Neutrophil (primary cell): ENCODE measurements around the gene BARX1.

Experiments
- H3K27ac ChIP-seq: fragments of 200-600 bp; sonication (generic); 2 replicates; pipeline ENCODE4 v1.5.1; 2016; ENCODE audit warnings: mild to moderate bottlenecking, moderate library complexity
- H3K27me3 ChIP-seq: fragments of 200-600 bp; sonication (generic); 2 replicates; pipeline ENCODE4 v1.6.0; 2016; ENCODE audit warnings: mild to moderate bottlenecking
- H3K36me3 ChIP-seq: fragments of 200-600 bp; sonication (generic); 2 replicates; pipeline ENCODE4 v1.5.1; 2017
- H3K4me1 ChIP-seq, 2 experiments: fragments of 200-600 bp in 1 of 2; sonication (generic) in 1 of 2; 1 replicate in 1 of 2; 2 replicates in 1 of 2; pipeline versions ENCODE4 v1.5.1 to v1.6.1; 2013 to 2016; ENCODE audit warnings: low read depth in 1 of 2, low read length in 1 of 2, mild to moderate bottlenecking in 1 of 2, moderate library complexity in 1 of 2; ENCODE audit not compliant: control insufficient read depth in 1 of 2, insufficient read depth in 1 of 2
- H3K4me3 ChIP-seq, 2 experiments: fragments of 200-600 bp in 1 of 2; sonication (generic) in 1 of 2; 1 replicate in 1 of 2; 2 replicates in 1 of 2; pipeline ENCODE4 v1.5.1; 2013 to 2016; ENCODE audit warnings: low read depth in 1 of 2, low read length in 1 of 2, mild to moderate bottlenecking in 1 of 2, moderate library complexity in 1 of 2
- H3K9me3 ChIP-seq: fragments of 200-600 bp; sonication (generic); 2 replicates; pipeline ENCODE4 v1.5.1; 2016
- TF ChIP-seq, protein P1 (sequence below): fragments of 200-600 bp; sonication (generic); IDR thresholded peaks from 2 replicates; pipeline ENCODE4 v1.5.1; 2016; ENCODE audit warnings: antibody characterized with exemption

BARX1 gene

DNA sequence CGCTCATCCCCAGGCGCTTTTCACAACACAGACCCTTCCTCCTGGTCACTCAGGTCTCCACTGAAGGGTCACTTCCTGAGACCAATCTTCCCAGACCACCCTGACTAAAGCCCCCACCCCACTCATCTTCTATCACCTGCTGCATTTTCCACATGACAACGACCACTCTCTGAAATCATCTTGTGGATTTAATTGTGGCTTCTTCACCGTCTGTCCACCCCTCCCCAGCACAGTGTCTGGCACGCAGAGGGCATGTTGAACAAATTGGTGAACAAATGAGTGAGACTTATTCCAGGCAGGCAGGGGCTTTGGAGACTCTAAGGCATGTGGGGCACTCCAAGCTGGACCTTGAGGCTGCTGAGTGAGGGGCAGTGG is 8.8 kb downstream of the BARX1 start:
- peaks cover 17 to 19% of the 10 kb centered on the region in 2 experiments for H3K4me1 ChIP-seq
- peaks cover 100% of the 10 kb centered on the region for H3K27me3 ChIP-seq
- TF ChIP-seq, protein P1, sequence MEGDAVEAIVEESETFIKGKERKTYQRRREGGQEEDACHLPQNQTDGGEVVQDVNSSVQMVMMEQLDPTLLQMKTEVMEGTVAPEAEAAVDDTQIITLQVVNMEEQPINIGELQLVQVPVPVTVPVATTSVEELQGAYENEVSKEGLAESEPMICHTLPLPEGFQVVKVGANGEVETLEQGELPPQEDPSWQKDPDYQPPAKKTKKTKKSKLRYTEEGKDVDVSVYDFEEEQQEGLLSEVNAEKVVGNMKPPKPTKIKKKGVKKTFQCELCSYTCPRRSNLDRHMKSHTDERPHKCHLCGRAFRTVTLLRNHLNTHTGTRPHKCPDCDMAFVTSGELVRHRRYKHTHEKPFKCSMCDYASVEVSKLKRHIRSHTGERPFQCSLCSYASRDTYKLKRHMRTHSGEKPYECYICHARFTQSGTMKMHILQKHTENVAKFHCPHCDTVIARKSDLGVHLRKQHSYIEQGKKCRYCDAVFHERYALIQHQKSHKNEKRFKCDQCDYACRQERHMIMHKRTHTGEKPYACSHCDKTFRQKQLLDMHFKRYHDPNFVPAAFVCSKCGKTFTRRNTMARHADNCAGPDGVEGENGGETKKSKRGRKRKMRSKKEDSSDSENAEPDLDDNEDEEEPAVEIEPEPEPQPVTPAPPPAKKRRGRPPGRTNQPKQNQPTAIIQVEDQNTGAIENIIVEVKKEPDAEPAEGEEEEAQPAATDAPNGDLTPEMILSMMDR: no peak
- peak overlapping the region; percentile 42 to 52 for H3K4me3 ChIP-seq
- H3K27ac ChIP-seq: no peak overlapping the region
- H3K36me3 ChIP-seq: no peaks in the 10 kb centered on the region
- H3K9me3 ChIP-seq: no peaks in the 10 kb centered on the region

DNA sequence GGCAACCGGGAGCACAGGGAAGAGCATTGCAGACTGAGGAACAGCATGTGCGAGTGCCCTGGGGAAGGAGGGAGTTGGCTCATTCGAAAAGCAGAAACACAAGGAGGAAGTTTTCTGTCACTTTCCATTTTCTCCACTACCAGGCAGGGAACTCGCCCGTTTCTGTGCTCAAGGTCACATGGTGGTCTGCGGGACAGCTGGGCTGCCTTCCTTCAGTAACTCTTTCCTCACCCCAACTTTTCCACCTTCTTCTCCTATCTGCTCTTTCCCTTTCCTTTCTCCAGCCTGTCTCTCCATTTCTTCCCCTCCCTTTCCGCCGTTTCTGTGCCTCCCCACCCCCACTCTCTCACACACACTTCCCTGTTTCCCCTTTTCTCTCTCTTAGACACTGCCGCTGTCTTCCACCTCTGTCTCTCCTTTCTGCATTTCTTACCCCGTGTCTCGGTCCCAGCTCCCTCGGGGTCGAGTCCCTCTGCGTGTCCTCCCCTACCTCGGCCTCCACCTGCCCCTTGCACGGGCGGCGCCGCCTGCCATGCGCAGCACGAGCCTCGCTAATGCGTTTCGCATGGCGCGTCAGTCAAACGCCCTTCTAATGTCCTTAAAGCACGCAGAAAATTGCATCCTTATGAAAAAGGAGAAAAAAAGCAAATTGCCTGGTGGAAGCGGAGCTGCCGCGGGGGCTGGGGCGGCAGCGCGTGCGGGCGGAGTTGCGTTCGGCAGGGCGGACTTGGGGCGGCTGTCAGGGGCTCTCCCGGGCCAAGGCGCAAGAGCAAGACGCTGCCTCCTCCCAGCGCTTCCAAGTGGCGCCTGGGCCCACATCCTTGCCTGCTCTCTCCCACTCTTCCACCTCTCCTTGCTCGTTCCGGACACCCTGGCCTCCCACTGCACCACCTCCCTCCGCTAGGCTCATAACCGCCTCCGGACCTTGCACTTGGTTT is 9.5 kb downstream of the BARX1 start:
- H3K9me3 ChIP-seq: no peaks in the 10 kb centered on the region
- peaks cover 100% of the 10 kb centered on the region for H3K27me3 ChIP-seq
- peak overlapping the region; percentile 42 to 52 for H3K4me3 ChIP-seq
- TF ChIP-seq, protein P1: no peak
- no peak overlapping the region for H3K27ac ChIP-seq
- H3K4me1 ChIP-seq: peaks cover 11 to 14% of the 10 kb centered on the region in 2 experiments
- H3K36me3 ChIP-seq: no peaks in the 10 kb centered on the region

DNA sequence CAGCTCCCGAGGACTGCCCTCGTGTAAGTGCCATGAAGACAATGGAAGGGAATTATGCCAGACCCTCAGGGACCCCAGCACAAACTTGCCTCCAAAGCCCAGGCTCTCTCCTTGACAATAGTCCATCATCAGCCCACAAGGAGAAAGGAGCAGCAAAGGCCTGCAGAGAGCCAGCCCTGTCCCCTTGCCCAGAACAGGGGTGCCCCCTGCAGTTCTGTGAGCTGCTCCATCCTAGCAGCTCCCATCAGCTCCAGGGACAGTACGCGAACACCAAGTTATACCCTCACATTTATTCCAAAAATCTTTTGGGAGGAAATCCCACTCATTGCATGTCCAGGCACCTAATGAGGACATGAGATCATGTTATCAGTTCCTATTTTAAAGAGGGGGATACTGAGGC is 11.1 kb downstream of the BARX1 start:
- Histone ChIP-seq H3K4me3 (no peak overlapping the region), H3K9me3 (no peaks in the 10 kb centered on the region), H3K4me1 (peaks cover 9 to 11% of the 10 kb centered on the region in 2 experiments), H3K27me3 (peaks cover 100% of the 10 kb centered on the region), H3K36me3 (no peaks in the 10 kb centered on the region), H3K27ac (no peak overlapping the region)
- TF ChIP-seq, protein P1: no peak

DNA sequence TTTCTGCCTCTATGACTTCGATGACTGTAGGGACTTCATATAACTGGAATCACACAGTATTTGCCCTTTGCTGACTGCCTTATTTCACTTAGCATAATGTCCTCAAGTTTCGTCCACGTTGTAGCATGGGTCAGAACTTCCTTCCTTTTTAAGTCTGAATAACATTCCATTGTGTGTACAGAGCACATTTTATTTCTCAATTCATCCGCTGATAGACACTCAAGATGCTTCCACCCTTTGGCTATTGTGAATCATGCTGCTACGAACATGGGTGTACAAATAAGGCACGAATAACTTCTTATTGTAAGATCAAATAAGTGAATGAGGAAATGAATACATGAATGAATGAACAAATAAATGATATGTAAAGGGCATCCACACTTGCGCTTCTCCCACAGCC is 13.0 kb downstream of the BARX1 start:
- Histone ChIP-seq H3K4me1 (peaks cover 9 to 11% of the 10 kb centered on the region in 2 experiments), H3K4me3 (no peak overlapping the region), H3K27ac (no peak overlapping the region), H3K27me3 (peaks cover 100% of the 10 kb centered on the region), H3K9me3 (no peaks in the 10 kb centered on the region), H3K36me3 (no peaks in the 10 kb centered on the region)
- TF ChIP-seq, protein P1: no peak

DNA sequence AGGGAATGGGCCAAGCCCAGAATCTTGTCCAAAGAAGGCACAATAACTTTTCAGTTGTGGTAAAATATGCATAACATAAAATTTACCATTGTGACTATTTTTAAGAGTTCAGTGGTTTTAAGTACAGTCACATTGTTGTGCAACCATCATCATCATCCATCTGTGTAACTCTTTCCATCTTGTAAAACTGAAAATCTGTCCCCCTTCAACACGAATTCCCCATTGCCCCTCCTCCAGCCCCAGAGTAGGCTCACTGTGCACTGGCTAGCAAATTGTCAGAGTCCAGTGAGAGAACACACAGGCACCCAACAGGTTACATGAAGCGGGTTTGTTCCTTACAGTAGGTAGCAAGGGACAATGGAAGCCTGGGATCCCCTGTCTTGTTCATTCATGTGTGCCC is 13.7 kb downstream of the BARX1 start:
- H3K27ac ChIP-seq: no peak overlapping the region
- peaks cover 9% of the 10 kb centered on the region in 2 experiments for H3K4me1 ChIP-seq
- TF ChIP-seq, protein P1: no peak
- no peaks in the 10 kb centered on the region for H3K9me3 ChIP-seq
- H3K4me3 ChIP-seq: no peak overlapping the region
- H3K36me3 ChIP-seq: no peaks in the 10 kb centered on the region
- H3K27me3 ChIP-seq: peaks cover 100% of the 10 kb centered on the region
